ENCODE results near the gene ZNF175. TPM values are rescaled to one million over a fixed set of nuclear protein-coding genes. Genes with fewer than 3 reads are reported as not detected.

The ZNF175 gene
- polyA plus RNA-seq, 3 donors = 0.39 to 2.4 (median 0.82) TPM

- peak overlapping the region; percentile 97 for H3K4me2 ChIP-seq (replicated peaks; ENCODE audit: extremely low read depth, low read length, poor library complexity, severe bottlenecking)
- H3K9ac ChIP-seq (ENCODE audit: insufficient read depth, low read length, poor library complexity, severe bottlenecking) = peak overlapping the region; percentile 56
- peak; percentile 95 to 99 (median 96) for DNase-seq
- peak overlapping the region; percentile 3 to 45 for H3K27ac ChIP-seq (ENCODE audit: low read depth in 1 of 2, low read length in 2 of 2)
- intact Hi-C loops (cut with micrococcal nuclease) = loop anchor here (10.0 kb wide), 1 partner anchor 489 kb away; the partner anchor contains the start of gene CTU1 (in 2 of the 2)
- no peaks in the 10 kb centered on the region for H3K36me3 ChIP-seq (replicated peaks in 1 of 2; ENCODE audit: control insufficient read depth in 1 of 2, insufficient read depth in 2 of 2, low read length in 2 of 2)
- WGBS (ENCODE audit: insufficient coverage) = 1% methylated on average over 61 of the region's 61 CpGs
- H3K27me3 ChIP-seq (ENCODE audit: control insufficient read depth in 2 of 2, insufficient read depth in 2 of 2, low read length in 2 of 2) = peaks cover 0 to 4% of the 10 kb centered on the region in 2 donors
- H3K27me3 Mint-ChIP-seq (ENCODE audit: low read depth in 3 of 3) = peaks cover under 1 to 19% (median 10%) of the 10 kb centered on the region in 3 donors
- peak overlapping the region; percentile 66 to 88 (median 81) for H3K27ac Mint-ChIP-seq
- H3K36me3 Mint-ChIP-seq = no peaks in the 10 kb centered on the region
- H3K4me3 ChIP-seq (replicated peaks in 1 of 3; ENCODE audit: low read depth in 2 of 3, low read length in 3 of 3) = peak overlapping the region; percentile 67 to 93 (median 67)
- H3K79me2 ChIP-seq (ENCODE audit: insufficient read depth, low read length) = no peaks in the 10 kb centered on the region
- peaks cover 5 to 7% of the 10 kb centered on the region in 2 donors for H3K9me3 ChIP-seq (replicated peaks in 1 of 2; ENCODE audit: control insufficient read depth in 1 of 2, insufficient read depth in 1 of 2, low read length in 2 of 2)
- peak overlapping the region; percentile 96 for H2AFZ ChIP-seq (ENCODE audit: insufficient read depth, low read depth, low read length, poor library complexity, severe bottlenecking)
- H3K4me3 Mint-ChIP-seq = peak overlapping the region; percentile 84 to 99
- H3K9me3 Mint-ChIP-seq = peaks cover 0 to 9% (median 6%) of the 10 kb centered on the region in 7 donors
- no peak for TF ChIP-seq CTCF (IDR thresholded peaks at IDR 0.05)
- peaks cover 23 to 28% of the 10 kb centered on the region in 2 donors for H3K4me1 ChIP-seq (ENCODE audit: control insufficient read depth in 1 of 2, insufficient read depth in 2 of 2, low read length in 2 of 2)
- no peaks in the 10 kb centered on the region for H4K20me1 ChIP-seq (ENCODE audit: insufficient read depth, low read length)
- peaks cover 29% of the 10 kb centered on the region for H3K4me1 Mint-ChIP-seq
Observed at GRCh38 chr19:51593969-51594773, 23.1 kb downstream of the ZNF175 start.

- H3K79me2 ChIP-seq (ENCODE audit: insufficient read depth, low read length) = no peaks in the 10 kb centered on the region
- H3K27me3 Mint-ChIP-seq (ENCODE audit: low read depth in 3 of 3) = peaks cover 5 to 24% (median 13%) of the 10 kb centered on the region in 3 donors
- peak overlapping the region in 5 of 7 donors; percentile 74 to 88 (median 84) for H3K27ac Mint-ChIP-seq
- H3K27ac ChIP-seq (ENCODE audit: low read depth in 1 of 2, low read length in 2 of 2) = peak overlapping the region in 1 of 2 donors; percentile 45
- H3K36me3 ChIP-seq (replicated peaks in 1 of 2; ENCODE audit: control insufficient read depth in 1 of 2, insufficient read depth in 2 of 2, low read length in 2 of 2) = no peaks in the 10 kb centered on the region
- H3K9ac ChIP-seq (ENCODE audit: insufficient read depth, low read length, poor library complexity, severe bottlenecking) = peak overlapping the region; percentile 56
- peak overlapping the region; percentile 96 for H2AFZ ChIP-seq (ENCODE audit: insufficient read depth, low read depth, low read length, poor library complexity, severe bottlenecking)
- WGBS (ENCODE audit: insufficient coverage) = 35% methylated on average over 6 of the region's 6 CpGs
- H3K4me1 Mint-ChIP-seq = peaks cover 29% of the 10 kb centered on the region
- H3K9me3 Mint-ChIP-seq = peaks cover 0 to 10% (median 7%) of the 10 kb centered on the region in 7 donors
- peak overlapping the region; percentile 43 to 93 (median 67) for H3K4me3 ChIP-seq (replicated peaks in 1 of 3; ENCODE audit: low read depth in 2 of 3, low read length in 3 of 3)
- no peak for DNase-seq
- intact Hi-C loops (cut with micrococcal nuclease) = loop anchor here (10.0 kb wide), 1 partner anchor 490 kb away; the partner anchor contains the start of gene CTU1 (in 2 of the 2)
- TF ChIP-seq CTCF (IDR thresholded peaks at IDR 0.05) = no peak
- H3K36me3 Mint-ChIP-seq = no peaks in the 10 kb centered on the region
- H4K20me1 ChIP-seq (ENCODE audit: insufficient read depth, low read length) = no peaks in the 10 kb centered on the region
- H3K4me2 ChIP-seq (replicated peaks; ENCODE audit: extremely low read depth, low read length, poor library complexity, severe bottlenecking) = peak overlapping the region; percentile 97
- H3K9me3 ChIP-seq (replicated peaks in 1 of 2; ENCODE audit: control insufficient read depth in 1 of 2, insufficient read depth in 1 of 2, low read length in 2 of 2) = peaks cover 6 to 11% of the 10 kb centered on the region in 2 donors
- H3K4me3 Mint-ChIP-seq = peak overlapping the region; percentile 84 to 99
- H3K4me1 ChIP-seq (ENCODE audit: control insufficient read depth in 1 of 2, insufficient read depth in 2 of 2, low read length in 2 of 2) = peaks cover 23 to 28% of the 10 kb centered on the region in 2 donors
- H3K27me3 ChIP-seq (ENCODE audit: control insufficient read depth in 2 of 2, insufficient read depth in 2 of 2, low read length in 2 of 2) = peaks cover under 1 to 9% of the 10 kb centered on the region in 2 donors
Observed at GRCh38 chr19:51594774-51595109, 23.7 kb downstream of the ZNF175 start.
